ENCODE measurements around the gene EEPD1.
"Not testable (repeated sequence)": the region's sequence is repeated elsewhere in the genome, so short reads cannot be mapped to it uniquely, and the experiment has no call there.

Gene EEPD1

GRCh38 chr7:36318116-36318515, 165.1 kb downstream of the EEPD1 start:
- Histone ChIP-seq H3K4me3 (ENCODE audit: low read depth, low read length) (no peak overlapping the region), H3K9me3 (ENCODE audit: control insufficient read depth, insufficient read depth, low read depth, low read length) (peaks cover 15% of the 10 kb centered on the region), H3K4me1 (ENCODE audit: control insufficient read depth, insufficient read depth, low read length) (peaks cover 22% of the 10 kb centered on the region; the same call in 1 of the 2 replicates), H3K27me3 (ENCODE audit: control insufficient read depth, insufficient read depth, low read length) (no peaks in the 10 kb centered on the region), H3K36me3 (ENCODE audit: control insufficient read depth, insufficient read depth, low read length) (no peaks in the 10 kb centered on the region), H3K27ac (ENCODE audit: low read depth, low read length) (no peak overlapping the region), H3K9ac (ENCODE audit: low read length) (no peak overlapping the region)

GRCh38 chr7:36321284-36321683, 168.2 kb downstream of the EEPD1 start:
- H3K27me3 ChIP-seq (ENCODE audit: control insufficient read depth, insufficient read depth, low read length); H3K36me3 ChIP-seq (ENCODE audit: control insufficient read depth, insufficient read depth, low read length); H3K4me3 ChIP-seq (ENCODE audit: low read depth, low read length); H3K27ac ChIP-seq (ENCODE audit: low read depth, low read length); H3K9ac ChIP-seq (ENCODE audit: low read length): not testable (repeated sequence)
- Histone ChIP-seq H3K9me3 (ENCODE audit: control insufficient read depth, insufficient read depth, low read depth, low read length) (peaks cover 20% of the 10 kb centered on the region), H3K4me1 (ENCODE audit: control insufficient read depth, insufficient read depth, low read length) (peaks cover 14% of the 10 kb centered on the region; the same call in 1 of the 2 replicates)

GRCh38 chr7:36336390-36336789, 183.3 kb downstream of the EEPD1 start:
- H3K27ac ChIP-seq (ENCODE audit: low read depth, low read length), result no peak overlapping the region
- no peak overlapping the region for H3K4me3 ChIP-seq (ENCODE audit: low read depth, low read length)
- H3K4me1 ChIP-seq (ENCODE audit: control insufficient read depth, insufficient read depth, low read length), result no peaks in the 10 kb centered on the region
- H3K9me3 ChIP-seq (ENCODE audit: control insufficient read depth, insufficient read depth, low read depth, low read length), result no peaks in the 10 kb centered on the region
- no peak overlapping the region for H3K9ac ChIP-seq (ENCODE audit: low read length)
- H3K36me3 ChIP-seq (ENCODE audit: control insufficient read depth, insufficient read depth, low read length), result no peaks in the 10 kb centered on the region
- H3K27me3 ChIP-seq (ENCODE audit: control insufficient read depth, insufficient read depth, low read length), result no peaks in the 10 kb centered on the region

GRCh38 chr7:36338256-36338655, 185.2 kb downstream of the EEPD1 start:
- Histone ChIP-seq H3K27me3 (ENCODE audit: control insufficient read depth, insufficient read depth, low read length) (no peaks in the 10 kb centered on the region), H3K4me1 (ENCODE audit: control insufficient read depth, insufficient read depth, low read length) (no peaks in the 10 kb centered on the region), H3K9me3 (ENCODE audit: control insufficient read depth, insufficient read depth, low read depth, low read length) (no peaks in the 10 kb centered on the region), H3K9ac (ENCODE audit: low read length) (no peak overlapping the region), H3K4me3 (ENCODE audit: low read depth, low read length) (no peak overlapping the region), H3K36me3 (ENCODE audit: control insufficient read depth, insufficient read depth, low read length) (no peaks in the 10 kb centered on the region), H3K27ac (ENCODE audit: low read depth, low read length) (no peak overlapping the region)

- Histone ChIP-seq H3K4me1 (ENCODE audit: control insufficient read depth, insufficient read depth, low read length) (0 out of 2 replicates have a peak, but pooled peaks cover 3% of the 10 kb centered on the region), H3K27me3 (ENCODE audit: control insufficient read depth, insufficient read depth, low read length) (no peaks in the 10 kb centered on the region), H3K9ac (ENCODE audit: low read length) (no peak overlapping the region), H3K4me3 (ENCODE audit: low read depth, low read length) (no peak overlapping the region), H3K27ac (ENCODE audit: low read depth, low read length) (no peak overlapping the region), H3K36me3 (ENCODE audit: control insufficient read depth, insufficient read depth, low read length) (no peaks in the 10 kb centered on the region), H3K9me3 (ENCODE audit: control insufficient read depth, insufficient read depth, low read depth, low read length) (no peaks in the 10 kb centered on the region)
Measured at GRCh38 chr7:36343548-36343947, 190.5 kb downstream of the EEPD1 start.

GRCh38 chr7:36344622-36345021, 191.6 kb downstream of the EEPD1 start:
- Histone ChIP-seq H3K4me1 (ENCODE audit: control insufficient read depth, insufficient read depth, low read length) (0 out of 2 replicates have a peak, but pooled peaks cover 3% of the 10 kb centered on the region), H3K9ac (ENCODE audit: low read length) (no peak overlapping the region), H3K27me3 (ENCODE audit: control insufficient read depth, insufficient read depth, low read length) (no peaks in the 10 kb centered on the region), H3K27ac (ENCODE audit: low read depth, low read length) (no peak overlapping the region), H3K36me3 (ENCODE audit: control insufficient read depth, insufficient read depth, low read length) (no peaks in the 10 kb centered on the region), H3K4me3 (ENCODE audit: low read depth, low read length) (no peak overlapping the region), H3K9me3 (ENCODE audit: control insufficient read depth, insufficient read depth, low read depth, low read length) (no peaks in the 10 kb centered on the region)

GRCh38 chr7:36346260-36346831, 193.3 kb downstream of the EEPD1 start:
- H3K4me1 ChIP-seq (ENCODE audit: control insufficient read depth, insufficient read depth, low read length), result 0 out of 2 replicates have a peak, but pooled peaks cover 3% of the 10 kb centered on the region
- no peaks in the 10 kb centered on the region for H3K36me3 ChIP-seq (ENCODE audit: control insufficient read depth, insufficient read depth, low read length)
- no peak overlapping the region for H3K4me3 ChIP-seq (ENCODE audit: low read depth, low read length)
- no peak overlapping the region for H3K27ac ChIP-seq (ENCODE audit: low read depth, low read length)
- H3K9me3 ChIP-seq (ENCODE audit: control insufficient read depth, insufficient read depth, low read depth, low read length), result no peaks in the 10 kb centered on the region
- no peak overlapping the region for H3K9ac ChIP-seq (ENCODE audit: low read length)
- H3K27me3 ChIP-seq (ENCODE audit: control insufficient read depth, insufficient read depth, low read length), result no peaks in the 10 kb centered on the region

GRCh38 chr7:36348256-36348655, 195.2 kb downstream of the EEPD1 start:
- Histone ChIP-seq H3K36me3 (ENCODE audit: control insufficient read depth, insufficient read depth, low read length) (no peaks in the 10 kb centered on the region), H3K9me3 (ENCODE audit: control insufficient read depth, insufficient read depth, low read depth, low read length) (no peaks in the 10 kb centered on the region), H3K4me1 (ENCODE audit: control insufficient read depth, insufficient read depth, low read length) (0 out of 2 replicates have a peak, but pooled peaks cover 3% of the 10 kb centered on the region)

GRCh38 chr7:36348771-36349170, 195.7 kb downstream of the EEPD1 start:
- H3K27ac ChIP-seq (ENCODE audit: low read depth, low read length), result no peak overlapping the region
- H3K4me1 ChIP-seq (ENCODE audit: control insufficient read depth, insufficient read depth, low read length), result 0 out of 2 replicates have a peak, but pooled peaks cover 3% of the 10 kb centered on the region
- H3K36me3 ChIP-seq (ENCODE audit: control insufficient read depth, insufficient read depth, low read length), result no peaks in the 10 kb centered on the region
- no peaks in the 10 kb centered on the region for H3K9me3 ChIP-seq (ENCODE audit: control insufficient read depth, insufficient read depth, low read depth, low read length)
- H3K4me3 ChIP-seq (ENCODE audit: low read depth, low read length), result no peak overlapping the region
- H3K27me3 ChIP-seq (ENCODE audit: control insufficient read depth, insufficient read depth, low read length), result no peaks in the 10 kb centered on the region
- H3K9ac ChIP-seq (ENCODE audit: low read length), result no peak overlapping the region

More at GRCh38 chr7:36348256-36348655, 195.2 kb downstream of the EEPD1 start:
- Histone ChIP-seq H3K4me3 (ENCODE audit: low read depth, low read length) (no peak overlapping the region), H3K9ac (ENCODE audit: low read length) (no peak overlapping the region), H3K27me3 (ENCODE audit: control insufficient read depth, insufficient read depth, low read length) (no peaks in the 10 kb centered on the region), H3K27ac (ENCODE audit: low read depth, low read length) (no peak overlapping the region)

- Histone ChIP-seq H3K9ac (ENCODE audit: low read length) (no peak overlapping the region), H3K36me3 (ENCODE audit: control insufficient read depth, insufficient read depth, low read length) (no peaks in the 10 kb centered on the region), H3K27me3 (ENCODE audit: control insufficient read depth, insufficient read depth, low read length) (no peaks in the 10 kb centered on the region), H3K9me3 (ENCODE audit: control insufficient read depth, insufficient read depth, low read depth, low read length) (no peaks in the 10 kb centered on the region), H3K27ac (ENCODE audit: low read depth, low read length) (no peak overlapping the region), H3K4me1 (ENCODE audit: control insufficient read depth, insufficient read depth, low read length) (0 out of 2 replicates have a peak, but pooled peaks cover 3% of the 10 kb centered on the region), H3K4me3 (ENCODE audit: low read depth, low read length) (no peak overlapping the region)
Measured at GRCh38 chr7:36349626-36350025, 196.6 kb downstream of the EEPD1 start.
